ENCODE measurements around the gene NR3C2. TPM values are rescaled to one million over a fixed set of nuclear protein-coding genes. Genes with fewer than 3 reads are reported as not detected.

Gene NR3C2
- total and polyA plus RNA-seq, 2 experiments from 2014 or later, result 1.2 to 3.0 TPM

GRCh38 chr4:148333265-148333664 lies 108.9 kb downstream of the NR3C2 start (continued):
- TF ChIP-seq, protein P1, sequence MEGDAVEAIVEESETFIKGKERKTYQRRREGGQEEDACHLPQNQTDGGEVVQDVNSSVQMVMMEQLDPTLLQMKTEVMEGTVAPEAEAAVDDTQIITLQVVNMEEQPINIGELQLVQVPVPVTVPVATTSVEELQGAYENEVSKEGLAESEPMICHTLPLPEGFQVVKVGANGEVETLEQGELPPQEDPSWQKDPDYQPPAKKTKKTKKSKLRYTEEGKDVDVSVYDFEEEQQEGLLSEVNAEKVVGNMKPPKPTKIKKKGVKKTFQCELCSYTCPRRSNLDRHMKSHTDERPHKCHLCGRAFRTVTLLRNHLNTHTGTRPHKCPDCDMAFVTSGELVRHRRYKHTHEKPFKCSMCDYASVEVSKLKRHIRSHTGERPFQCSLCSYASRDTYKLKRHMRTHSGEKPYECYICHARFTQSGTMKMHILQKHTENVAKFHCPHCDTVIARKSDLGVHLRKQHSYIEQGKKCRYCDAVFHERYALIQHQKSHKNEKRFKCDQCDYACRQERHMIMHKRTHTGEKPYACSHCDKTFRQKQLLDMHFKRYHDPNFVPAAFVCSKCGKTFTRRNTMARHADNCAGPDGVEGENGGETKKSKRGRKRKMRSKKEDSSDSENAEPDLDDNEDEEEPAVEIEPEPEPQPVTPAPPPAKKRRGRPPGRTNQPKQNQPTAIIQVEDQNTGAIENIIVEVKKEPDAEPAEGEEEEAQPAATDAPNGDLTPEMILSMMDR (conservative IDR thresholded peaks at IDR 0.05; ENCODE audit: low read depth in 2 of 2), result no peak

DNA sequence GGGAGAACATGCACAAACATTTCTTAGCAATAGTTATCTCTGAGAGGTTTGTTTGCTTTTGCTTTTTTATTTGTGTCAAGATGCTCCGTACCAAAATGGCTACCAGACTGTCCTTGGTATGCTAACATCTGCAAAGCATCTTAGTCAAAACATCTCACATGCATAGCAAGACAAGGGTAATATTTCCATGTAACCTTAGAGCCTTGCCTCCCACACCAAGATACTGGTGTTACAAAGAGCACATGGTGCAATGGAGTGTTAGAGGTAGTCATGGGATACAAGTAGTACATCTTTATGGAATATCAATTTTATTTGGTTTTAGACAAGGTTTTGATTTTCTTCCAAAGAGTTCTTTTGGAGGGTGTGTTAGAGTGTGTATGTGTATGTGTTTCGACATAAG lies 109.7 kb downstream of the NR3C2 start:
- no peaks in the 10 kb centered on the region for H3K36me3 ChIP-seq (ENCODE audit: insufficient read depth)
- H4K20me1 ChIP-seq (replicated peaks; ENCODE audit: insufficient read depth), result no peaks in the 10 kb centered on the region
- H3K79me2 ChIP-seq (replicated peaks; ENCODE audit: insufficient read depth), result no peaks in the 10 kb centered on the region
- DNase-seq (ENCODE audit: low spot score) (no peak), ATAC-seq (no peak)
- no peaks in the 10 kb centered on the region for H3K36me3 Mint-ChIP-seq (ENCODE audit: low read depth)
- peaks cover 27% of the 10 kb centered on the region for H3K4me1 ChIP-seq (ENCODE audit: insufficient read depth)
- no peak overlapping the region for H3K4me3 Mint-ChIP-seq
- no peak overlapping the region for H2AFZ ChIP-seq
- no peak overlapping the region for H3K4me2 ChIP-seq
- H3K4me3 ChIP-seq, result no peak overlapping the region
- peaks cover 19% of the 10 kb centered on the region for H3K4me1 Mint-ChIP-seq
- H3F3A ChIP-seq (replicated peaks; ENCODE audit: low read depth), result no peaks in the 10 kb centered on the region
- H3K27ac ChIP-seq (ENCODE audit: low read depth), result no peak overlapping the region
- peaks cover 2% of the 10 kb centered on the region for H3K27me3 Mint-ChIP-seq (ENCODE audit: insufficient read depth, low read depth, poor library complexity)
- H3K27ac Mint-ChIP-seq, result no peak overlapping the region
- H3K9me2 ChIP-seq (ENCODE audit: insufficient read depth), result no peaks in the 10 kb centered on the region
- H3K9me3 Mint-ChIP-seq, result no peaks in the 10 kb centered on the region
- H3K27me3 ChIP-seq (ENCODE audit: insufficient read depth), result no peaks in the 10 kb centered on the region
- TF ChIP-seq STAT1 (IDR thresholded peaks at IDR 0.05; ENCODE audit: unreplicated experiment) (no peak), JUNB (IDR thresholded peaks at IDR 0.05; ENCODE audit: unreplicated experiment) (no peak), ETS1 (IDR thresholded peaks at IDR 0.05) (no peak), EZH2 (IDR thresholded peaks at IDR 0.05; ENCODE audit: low read depth, unreplicated experiment) (no peak), POLR2AphosphoS5 (IDR thresholded peaks at IDR 0.05; ENCODE audit: low read depth) (no peak), EZH2phosphoT487 (IDR thresholded peaks at IDR 0.05; ENCODE audit: unreplicated experiment) (no peak), CREB1 (CRISPR knock-in tag; IDR thresholded peaks at IDR 0.05; ENCODE audit: low read depth) (no peak), NANOG (IDR thresholded peaks at IDR 0.05; ENCODE audit: borderline replicate concordance) (no peak), ZNF331 (CRISPR knock-in tag; IDR thresholded peaks at IDR 0.05; ENCODE audit: low read depth) (no peak), ZNF462 (CRISPR knock-in tag; IDR thresholded peaks at IDR 0.05) (no peak)
- TF ChIP-seq, protein P2, sequence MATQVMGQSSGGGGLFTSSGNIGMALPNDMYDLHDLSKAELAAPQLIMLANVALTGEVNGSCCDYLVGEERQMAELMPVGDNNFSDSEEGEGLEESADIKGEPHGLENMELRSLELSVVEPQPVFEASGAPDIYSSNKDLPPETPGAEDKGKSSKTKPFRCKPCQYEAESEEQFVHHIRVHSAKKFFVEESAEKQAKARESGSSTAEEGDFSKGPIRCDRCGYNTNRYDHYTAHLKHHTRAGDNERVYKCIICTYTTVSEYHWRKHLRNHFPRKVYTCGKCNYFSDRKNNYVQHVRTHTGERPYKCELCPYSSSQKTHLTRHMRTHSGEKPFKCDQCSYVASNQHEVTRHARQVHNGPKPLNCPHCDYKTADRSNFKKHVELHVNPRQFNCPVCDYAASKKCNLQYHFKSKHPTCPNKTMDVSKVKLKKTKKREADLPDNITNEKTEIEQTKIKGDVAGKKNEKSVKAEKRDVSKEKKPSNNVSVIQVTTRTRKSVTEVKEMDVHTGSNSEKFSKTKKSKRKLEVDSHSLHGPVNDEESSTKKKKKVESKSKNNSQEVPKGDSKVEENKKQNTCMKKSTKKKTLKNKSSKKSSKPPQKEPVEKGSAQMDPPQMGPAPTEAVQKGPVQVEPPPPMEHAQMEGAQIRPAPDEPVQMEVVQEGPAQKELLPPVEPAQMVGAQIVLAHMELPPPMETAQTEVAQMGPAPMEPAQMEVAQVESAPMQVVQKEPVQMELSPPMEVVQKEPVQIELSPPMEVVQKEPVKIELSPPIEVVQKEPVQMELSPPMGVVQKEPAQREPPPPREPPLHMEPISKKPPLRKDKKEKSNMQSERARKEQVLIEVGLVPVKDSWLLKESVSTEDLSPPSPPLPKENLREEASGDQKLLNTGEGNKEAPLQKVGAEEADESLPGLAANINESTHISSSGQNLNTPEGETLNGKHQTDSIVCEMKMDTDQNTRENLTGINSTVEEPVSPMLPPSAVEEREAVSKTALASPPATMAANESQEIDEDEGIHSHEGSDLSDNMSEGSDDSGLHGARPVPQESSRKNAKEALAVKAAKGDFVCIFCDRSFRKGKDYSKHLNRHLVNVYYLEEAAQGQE (IDR thresholded peaks at IDR 0.05; ENCODE audit: unreplicated experiment), result no peak
